Heart left ventricle (tissue), 13 donors: Measurements from ENCODE around the gene NIF3L1.

ENCODE experiments used
- CTCF ChIP-seq, 12 donors: fragments of 200-600 bp; sonication (generic) in 4 of 12; IDR thresholded peaks; one replicate each; pipeline versions ENCODE4 v1.5.0 to v1.8.0; 2018 to 2022; ENCODE audit warnings: antibody characterized with exemption in 12 of 12, mild to moderate bottlenecking in 5 of 12
- POLR2A ChIP-seq, 2 donors: fragments of 450-650 bp; IDR thresholded peaks; one replicate each; pipeline ENCODE4 v1.6.1; 2017; ENCODE audit warnings: antibody characterized with exemption in 2 of 2, mild to moderate bottlenecking in 2 of 2, moderate library complexity in 2 of 2
- donor health status: ischemic (EF 13 %, LVEDD 7.1; RV severe dilation, severe dysfunction).
- donor health status: DM: no; HTN: yes; CAD: no.
- donor health status: DM: no; HTN: no; CAD: no.
- donor health status: ischemic (EF 25% LVEDD 6.9; RV normal size, moderate dysfunction).
- donor health status: ischemic (EF 25% LVEDD 5.7; RV mildly dilated, moderate dysfunction).
- donor health status: ischemic (EF 35%, LVEDD 5.7; RV mildly dilated, moderate dysfunction).
- donor health status: nonischemic (EF 11% LVEDD 7.7; RV severe dilation, severe dysfunction).
- donor health status: DM: yes; HTN: yes; CAD: no.
- donor health status: PGD.
- donor health status: ischemic (EF 29% LVEDD 5.4; RV normal size, mild dysfunction).
- donor health status: nonischemic (EF 23%, LVEDD 6.1; RV moderate dilation, normal function).

DNA sequence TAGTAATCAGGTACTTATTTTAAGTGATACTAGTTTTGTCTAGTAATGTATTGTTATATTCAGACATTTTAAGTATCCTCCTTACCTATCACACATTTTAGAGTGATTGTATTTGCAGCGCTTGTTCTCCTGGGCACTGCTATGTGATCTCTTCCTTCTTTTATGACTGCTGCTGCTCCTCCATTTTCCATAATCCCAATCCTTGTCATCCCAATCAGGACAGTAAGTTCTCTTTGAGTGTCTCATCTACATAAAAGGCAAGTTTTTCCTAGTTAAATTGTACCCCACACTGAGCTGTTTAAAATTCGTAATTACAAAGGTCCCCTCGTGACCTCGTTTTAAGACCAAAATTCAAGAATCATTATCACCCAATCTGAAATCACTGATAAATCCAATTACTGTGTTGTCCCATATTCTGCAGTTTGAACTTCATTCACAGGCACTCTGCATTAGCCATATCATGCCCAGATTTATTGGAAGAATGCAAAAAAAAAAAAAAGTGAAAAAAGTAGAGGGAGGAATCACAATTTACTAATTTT lies 27.5 kb upstream of the NIF3L1 start:
- TF ChIP-seq CTCF (IDR thresholded peaks at IDR 0.05) = no peak
- TF ChIP-seq POLR2A (IDR thresholded peaks at IDR 0.05) = no peak
